ENCODE data around the gene LINGO1. TPM values are rescaled to one million over a fixed set of nuclear protein-coding genes. Genes with fewer than 3 reads are reported as not detected.
A peak's percentile ranks its signal among the peaks of the same experiment; 100 is the strongest.

Gene LINGO1
- polyA plus RNA-seq, 3 donors, result not detected

- peaks cover 4 to 10% of the 10 kb centered on the region in 2 donors for H3K4me1 ChIP-seq (ENCODE audit: control insufficient read depth in 1 of 2, insufficient read depth in 2 of 2, low read length in 2 of 2)
- peaks cover 5 to 29% of the 10 kb centered on the region in 2 donors for H3K27me3 ChIP-seq (ENCODE audit: control insufficient read depth in 2 of 2, insufficient read depth in 2 of 2, low read length in 2 of 2)
- no peak overlapping the region for H3K4me2 ChIP-seq (replicated peaks; ENCODE audit: extremely low read depth, low read length, poor library complexity, severe bottlenecking)
- H3K27ac ChIP-seq (ENCODE audit: low read depth in 1 of 2, low read length in 2 of 2), result no peak overlapping the region
- Mint-ChIP-seq H3K4me3 (no peak overlapping the region), H3K27me3 (ENCODE audit: low read depth in 3 of 3) (peaks cover 23 to 47% (median 40%) of the 10 kb centered on the region in 3 donors), H3K4me1 (peaks cover 10% of the 10 kb centered on the region), H3K36me3 (peaks cover 0 to 2% of the 10 kb centered on the region in 2 donors), H3K9me3 (peaks cover 0 to 7% (median 0%) of the 10 kb centered on the region in 7 donors), H3K27ac (no peak overlapping the region)
- H4K20me1 ChIP-seq (ENCODE audit: insufficient read depth, low read length), result no peaks in the 10 kb centered on the region
- intact Hi-C loops (cut with micrococcal nuclease), result no loop called here
- no peak overlapping the region for H3K4me3 ChIP-seq (replicated peaks in 1 of 3; ENCODE audit: low read depth in 2 of 3, low read length in 3 of 3)
- H3K9ac ChIP-seq (ENCODE audit: insufficient read depth, low read length, poor library complexity, severe bottlenecking), result no peak overlapping the region
- WGBS (ENCODE audit: insufficient coverage), result 91% methylated on average over 6 of the region's 10 CpGs
- H3K9me3 ChIP-seq (replicated peaks in 1 of 2; ENCODE audit: control insufficient read depth in 1 of 2, insufficient read depth in 1 of 2, low read length in 2 of 2), result no peaks in the 10 kb centered on the region
- H3K36me3 ChIP-seq (replicated peaks in 1 of 2; ENCODE audit: control insufficient read depth in 1 of 2, insufficient read depth in 2 of 2, low read length in 2 of 2), result no peaks in the 10 kb centered on the region
- H2AFZ ChIP-seq (ENCODE audit: insufficient read depth, low read depth, low read length, poor library complexity, severe bottlenecking), result no peak overlapping the region
- H3K79me2 ChIP-seq (ENCODE audit: insufficient read depth, low read length), result no peaks in the 10 kb centered on the region
- no peak for DNase-seq
- TF ChIP-seq CTCF (IDR thresholded peaks at IDR 0.05), result no peak
Measured at GRCh38 chr15:77637851-77638692, 5.4 kb upstream of the LINGO1 start.

DNA sequence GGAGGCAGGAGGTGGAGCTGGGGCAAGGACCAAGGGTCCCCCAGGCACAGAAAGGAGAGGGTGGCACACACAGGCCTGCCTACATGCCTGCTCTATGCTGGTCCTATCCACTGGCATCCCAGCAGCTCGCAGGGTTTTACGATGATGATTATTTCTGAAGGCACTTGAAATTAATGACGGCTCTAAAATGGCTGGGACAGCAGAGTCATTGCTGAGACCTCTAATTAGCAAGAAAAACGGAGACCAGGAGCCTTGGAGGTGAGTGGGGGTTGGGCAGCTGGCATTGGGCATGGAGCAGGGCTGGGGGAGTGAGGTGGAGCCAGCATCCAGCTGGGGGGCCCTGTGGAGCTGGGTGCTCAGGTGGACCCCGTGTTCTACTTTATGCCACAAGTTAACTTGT, 3.5 kb upstream of the LINGO1 start:
- Mint-ChIP-seq H3K4me3 (no peak overlapping the region), H3K27me3 (ENCODE audit: low read depth in 3 of 3) (peaks cover 27 to 62% (median 50%) of the 10 kb centered on the region in 3 donors), H3K9me3 (peaks cover 0 to 10% (median 1%) of the 10 kb centered on the region in 7 donors), H3K27ac (peak overlapping the region in 1 of 7 donors; percentile 72), H3K36me3 (peaks cover 0 to 2% of the 10 kb centered on the region in 2 donors), H3K4me1 (peaks cover 11% of the 10 kb centered on the region)
- no peaks in the 10 kb centered on the region for H4K20me1 ChIP-seq (ENCODE audit: insufficient read depth, low read length)
- H3K4me2 ChIP-seq (replicated peaks; ENCODE audit: extremely low read depth, low read length, poor library complexity, severe bottlenecking), result no peak overlapping the region
- no peak for TF ChIP-seq CTCF (IDR thresholded peaks at IDR 0.05)
- no peak for DNase-seq
- no peak overlapping the region for H3K4me3 ChIP-seq (replicated peaks in 1 of 3; ENCODE audit: low read depth in 2 of 3, low read length in 3 of 3)
- peaks cover 15 to 39% of the 10 kb centered on the region in 2 donors for H3K27me3 ChIP-seq (ENCODE audit: control insufficient read depth in 2 of 2, insufficient read depth in 2 of 2, low read length in 2 of 2)
- 94% methylated on average over 5 of the region's 5 CpGs for WGBS (ENCODE audit: insufficient coverage)
- no peaks in the 10 kb centered on the region for H3K36me3 ChIP-seq (replicated peaks in 1 of 2; ENCODE audit: control insufficient read depth in 1 of 2, insufficient read depth in 2 of 2, low read length in 2 of 2)
- H3K9me3 ChIP-seq (replicated peaks in 1 of 2; ENCODE audit: control insufficient read depth in 1 of 2, insufficient read depth in 1 of 2, low read length in 2 of 2), result peaks cover 0 to 1% of the 10 kb centered on the region in 2 donors
- no peak overlapping the region for H2AFZ ChIP-seq (ENCODE audit: insufficient read depth, low read depth, low read length, poor library complexity, severe bottlenecking)
- H3K27ac ChIP-seq (ENCODE audit: low read depth in 1 of 2, low read length in 2 of 2), result no peak overlapping the region
- intact Hi-C loops (cut with micrococcal nuclease), result no loop called here
- H3K79me2 ChIP-seq (ENCODE audit: insufficient read depth, low read length), result no peaks in the 10 kb centered on the region
- no peak overlapping the region for H3K9ac ChIP-seq (ENCODE audit: insufficient read depth, low read length, poor library complexity, severe bottlenecking)
- peaks cover 5 to 20% of the 10 kb centered on the region in 2 donors for H3K4me1 ChIP-seq (ENCODE audit: control insufficient read depth in 1 of 2, insufficient read depth in 2 of 2, low read length in 2 of 2)

Data from CD14-positive monocyte (primary cell).